IMR-90 (cell line): ENCODE measurements around the gene KCTD16. TPM values are rescaled to one million over a fixed set of nuclear protein-coding genes. Genes with fewer than 3 reads are reported as not detected.

Source experiments
- ATAC-seq: fragments of 200-7000 bp; cut with Tn5 transposase; 2 replicates; pipeline ENCODE4 v1.9.1; 2020; ENCODE audit warnings: low read depth, mild to moderate bottlenecking, moderate library complexity
- BruUV-seq: library from RNA; stranded (reverse); fragments of 400-500 nt; replicated peaks from 2 replicates; lab custom pipeline; 2021; lab: Mats Ljungman, UMichigan
- CTCF ChIA-PET: fragments of 300-600 bp; formaldehyde crosslinking; extraction: SDS; loops from one replicate; lab custom pipeline; 2021; ENCODE audit warnings: antibody characterized with exemption; lab: Yijun Ruan, JAX
- POLR2A ChIA-PET: fragments of 300-600 bp; sonication (Branson Sonifier 250); formaldehyde crosslinking; loops from one replicate; lab custom pipeline; 2022; ENCODE audit warnings: antibody characterized with exemption; ENCODE audit not compliant: unreplicated experiment; lab: Charles Lee
- DNase-seq: peaks from one replicate; pipeline ENCODE4 v3.0.0; 2013
- H2AFZ ChIP-seq: replicated peaks from 2 replicates; pipeline ENCODE3; 2013; ENCODE audit warnings: low read length, mild to moderate bottlenecking; ENCODE audit not compliant: poor library complexity
- H2AK5ac ChIP-seq: 2 replicates; pipeline ENCODE4 v1.6.1; 2013; ENCODE audit warnings: low read depth, low read length, inconsistent platforms
- H2AK9ac ChIP-seq: replicated peaks from 2 replicates; pipeline ENCODE3; 2013; ENCODE audit warnings: mild to moderate bottlenecking, low read depth, low read length, moderate library complexity; ENCODE audit not compliant: poor library complexity
- H2BK120ac ChIP-seq: 2 replicates; pipeline ENCODE4 v1.6.1; 2013; ENCODE audit warnings: low read depth, low read length, inconsistent platforms
- H2BK15ac ChIP-seq: 3 replicates; pipeline ENCODE4 v1.6.1; 2013; ENCODE audit warnings: low read depth, low read length, inconsistent platforms
- H2BK20ac ChIP-seq: 2 replicates; pipeline ENCODE4 v1.6.1; 2013; ENCODE audit warnings: low read depth, mild to moderate bottlenecking, inconsistent platforms, low read length, moderate library complexity
- H2BK5ac ChIP-seq: 2 replicates; pipeline ENCODE4 v1.6.1; 2013; ENCODE audit warnings: mild to moderate bottlenecking, low read depth, low read length, inconsistent platforms; ENCODE audit not compliant: poor library complexity, severe bottlenecking
- H3K14ac ChIP-seq: replicated peaks from 2 replicates; pipeline ENCODE4 v1.6.1; 2013; ENCODE audit warnings: low read depth, low read length, inconsistent platforms
- H3K18ac ChIP-seq: 2 replicates; pipeline ENCODE4 v1.6.1; 2013; ENCODE audit warnings: low read depth, low read length, control low read depth
- H3K23ac ChIP-seq: 2 replicates; pipeline ENCODE4 v1.6.1; 2013; ENCODE audit warnings: low read depth, low read length, inconsistent platforms
- H3K27ac ChIP-seq: 2 replicates; pipeline ENCODE4 v1.5.1; 2013; ENCODE audit warnings: mild to moderate bottlenecking, control low read depth, low read length; ENCODE audit not compliant: insufficient read depth
- H3K27me3 ChIP-seq: 2 replicates; pipeline ENCODE4 v1.6.1; 2013; ENCODE audit warnings: low read length; ENCODE audit not compliant: control insufficient read depth, insufficient read depth
- H3K36me3 ChIP-seq: 2 replicates; pipeline ENCODE4 v1.6.1; 2013; ENCODE audit warnings: low read length, mixed read lengths; ENCODE audit not compliant: control insufficient read depth, insufficient read depth
- H3K4ac ChIP-seq: 2 replicates; pipeline ENCODE4 v1.6.1; 2013; ENCODE audit warnings: low read depth, low read length, inconsistent platforms
- H3K4me1 ChIP-seq: 2 replicates; pipeline ENCODE4 v1.6.1; 2013; ENCODE audit warnings: low read length, mixed read lengths; ENCODE audit not compliant: control insufficient read depth, insufficient read depth
- H3K4me2 ChIP-seq: 2 replicates; pipeline ENCODE4 v1.6.1; 2013; ENCODE audit warnings: low read depth, mild to moderate bottlenecking, control low read depth, low read length, moderate library complexity
- H3K4me3 ChIP-seq: 2 replicates; pipeline ENCODE4 v1.5.1; 2013; ENCODE audit warnings: low read depth, mild to moderate bottlenecking, control low read depth, low read length, moderate library complexity; ENCODE audit not compliant: insufficient read depth
- H3K56ac ChIP-seq: 2 replicates; pipeline ENCODE4 v1.6.1; 2013; ENCODE audit warnings: low read length, inconsistent platforms; ENCODE audit not compliant: insufficient read depth; ENCODE audit errors: extremely low read depth
- H3K79me1 ChIP-seq, 2 experiments: 2 replicates each; pipeline ENCODE4 v1.6.1; 2013; ENCODE audit warnings: low read length in 2 of 2, inconsistent platforms in 1 of 2, low read depth in 1 of 2
- H3K9ac ChIP-seq: 2 replicates; pipeline ENCODE4 v1.6.1; 2013; ENCODE audit warnings: low read depth, low read length, control low read depth
- H3K9me1 ChIP-seq: 2 replicates; pipeline ENCODE4 v1.6.1; 2013; ENCODE audit warnings: low read length, inconsistent platforms; ENCODE audit not compliant: insufficient read depth
- H3K9me3 ChIP-seq: 2 replicates; pipeline ENCODE4 v1.6.1; 2013; ENCODE audit warnings: low read length; ENCODE audit not compliant: control insufficient read depth, insufficient read depth
- H4K20me1 ChIP-seq: 2 replicates; pipeline ENCODE4 v1.6.1; 2013; ENCODE audit warnings: low read length, inconsistent platforms; ENCODE audit not compliant: insufficient read depth
- H4K5ac ChIP-seq: 2 replicates; pipeline ENCODE4 v1.6.1; 2013; ENCODE audit warnings: mild to moderate bottlenecking, low read depth, low read length, control low read depth
- H4K8ac ChIP-seq, 2 experiments: 2 replicates each; pipeline ENCODE4 v1.6.1; 2013; ENCODE audit warnings: low read depth in 2 of 2, low read length in 2 of 2, control low read depth in 1 of 2, inconsistent platforms in 1 of 2
- H4K91ac ChIP-seq: 2 replicates; pipeline ENCODE4 v1.6.1; 2013; ENCODE audit warnings: low read depth, low read length, inconsistent platforms; ENCODE audit not compliant: insufficient read depth
- CEBPB ChIP-seq: IDR thresholded peaks from 2 replicates; pipeline ENCODE4 v1.6.1; 2012; ENCODE audit warnings: low read depth, low read length, improper control_type of control experiment
- CHD1 ChIP-seq: IDR thresholded peaks from 2 replicates; pipeline ENCODE4 v1.6.1; 2012; ENCODE audit warnings: low read depth, low read length, improper control_type of control experiment
- MAFK ChIP-seq: IDR thresholded peaks from 2 replicates; pipeline ENCODE4 v1.6.1; 2012; ENCODE audit warnings: low read depth, low read length, improper control_type of control experiment
- MAZ ChIP-seq: IDR thresholded peaks from 2 replicates; pipeline ENCODE4 v1.6.1; 2012; ENCODE audit warnings: low read depth, mild to moderate bottlenecking, low read length, improper control_type of control experiment, moderate library complexity, borderline replicate concordance
- MXI1 ChIP-seq: IDR thresholded peaks from 2 replicates; pipeline ENCODE4 v1.6.1; 2012; ENCODE audit warnings: low read depth, mild to moderate bottlenecking, low read length, moderate library complexity, borderline replicate concordance
- NFE2L2 ChIP-seq: fragments of 150-350 bp; IDR thresholded peaks from 2 replicates; pipeline ENCODE4 v1.6.1; 2016; ENCODE audit warnings: low read depth, mild to moderate bottlenecking, low read length
- RAD21 ChIP-seq: IDR thresholded peaks from 2 replicates; pipeline ENCODE4 v1.6.1; 2012; ENCODE audit warnings: low read length, improper control_type of control experiment
- RFX5 ChIP-seq: IDR thresholded peaks from 2 replicates; pipeline ENCODE4 v1.8.0; 2012; ENCODE audit warnings: low read depth, mild to moderate bottlenecking, low read length, moderate library complexity
- SMC3 ChIP-seq: fragments of 150-350 bp; IDR thresholded peaks from 2 replicates; pipeline ENCODE4 v1.6.1; 2016; ENCODE audit warnings: low read depth, mild to moderate bottlenecking, antibody characterized with exemption, low read length, moderate library complexity
- WGBS, 2 experiments: methylation state at CpG; one replicate each; pipeline versions ENCODE4 v1.1.5 to v1.1.7; 2013; ENCODE audit warnings: missing lambda C conversion rate in 2 of 2; ENCODE audit not compliant: insufficient read length in 1 of 2; ENCODE audit errors: extremely low coverage in 2 of 2; 5-methylcytosine and 5-hydroxymethylcytosine counted together
- dilution Hi-C: fragments of 300-500 bp; cut with HindIII; formaldehyde crosslinking; loops from one replicate; pipeline ENCODE4 v1.14.3; 2018; ENCODE audit warnings: low sequenced_read_pairs; ENCODE audit not compliant: unreplicated experiment
- in situ Hi-C: fragments of 300-500 bp; cut with MboI; formaldehyde crosslinking; loops from 3 replicates; pipeline ENCODE4 v1.14.3; 2019; ENCODE audit warnings: low sequenced_read_pairs, inconsistent platforms, mixed read lengths
- intact Hi-C: fragments of 100-400 bp; cut with micrococcal nuclease; formaldehyde crosslinking; loops from 2 replicates; pipeline ENCODE4 v1.10.0; 2022
- polyA plus RNA-seq, 3 experiments: library from polyadenylated mRNA; depleted of rRNA; stranded (reverse); fragments of >200 nt; gene quantifications; 2 replicates each; pipeline ENCODE4 v1.2.3, GENCODE V29; 2012; ENCODE audit warnings: low replicate concordance in 1 of 3
- total RNA-seq: library from RNA; depleted of rRNA; stranded (reverse); fragments of >200 nt; gene quantifications from 2 replicates; pipeline ENCODE4 v1.2.3, GENCODE V29; 2012
- TF ChIP-seq, protein P1 (sequence below): fragments of 150-350 bp; IDR thresholded peaks from 2 replicates; pipeline ENCODE4 v1.6.1; 2017; ENCODE audit warnings: mild to moderate bottlenecking, antibody characterized with exemption, low read length, low read depth

The KCTD16 gene
- total and polyA plus RNA-seq, 2 of the 4 experiments (the other 2 are of a cell fraction), result 0.43 to 1.1 TPM

DNA sequence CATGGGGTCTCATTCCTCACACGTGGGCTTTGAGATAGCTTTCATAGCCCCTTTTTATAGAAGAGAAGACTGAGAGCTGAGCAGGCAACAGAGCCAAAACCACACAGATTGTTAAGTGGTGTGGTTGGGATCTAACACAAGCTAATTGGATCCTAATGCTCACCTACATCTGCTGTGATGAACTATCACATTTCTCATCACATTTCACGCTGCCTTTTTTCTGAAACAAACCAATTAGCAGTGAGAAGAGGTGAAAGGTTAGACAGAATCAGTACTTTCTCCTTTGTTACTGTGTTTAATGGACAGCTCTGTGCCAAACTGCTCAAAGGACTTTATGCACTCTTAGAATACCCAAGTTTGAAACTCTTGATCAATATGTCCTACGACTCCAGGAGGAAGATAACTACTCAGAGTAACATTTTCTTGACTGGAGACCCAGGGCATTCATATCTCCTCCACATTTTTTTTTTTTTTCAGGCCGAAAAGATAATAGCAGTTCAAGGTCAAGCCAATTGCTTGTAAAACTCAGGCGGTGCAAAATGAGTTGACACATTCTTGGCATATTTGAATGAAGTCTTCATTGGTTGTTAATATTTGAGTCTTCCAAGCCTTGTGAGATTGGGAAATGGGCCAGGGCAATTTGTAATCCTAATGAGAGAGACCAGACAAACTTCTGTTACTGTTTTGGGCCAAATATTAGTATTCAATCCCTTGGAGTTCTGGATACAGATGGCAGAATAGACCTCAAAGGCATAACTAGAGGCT, 138.4 kb downstream of the KCTD16 start:
- CTCF ChIA-PET, result interaction anchor here (0.6 kb wide), 1 partner anchor 10 kb away, joined by 3 read pairs; no protein-coding TSS in a partner anchor
- intact Hi-C loops, result no loop called here
- TF ChIP-seq MAFK, result no peak
- no peak for TF ChIP-seq RFX5
- TF ChIP-seq NFE2L2, result no peak
- no peak for TF ChIP-seq SMC3
- TF ChIP-seq MXI1, result no peak
- TF ChIP-seq, protein P1, sequence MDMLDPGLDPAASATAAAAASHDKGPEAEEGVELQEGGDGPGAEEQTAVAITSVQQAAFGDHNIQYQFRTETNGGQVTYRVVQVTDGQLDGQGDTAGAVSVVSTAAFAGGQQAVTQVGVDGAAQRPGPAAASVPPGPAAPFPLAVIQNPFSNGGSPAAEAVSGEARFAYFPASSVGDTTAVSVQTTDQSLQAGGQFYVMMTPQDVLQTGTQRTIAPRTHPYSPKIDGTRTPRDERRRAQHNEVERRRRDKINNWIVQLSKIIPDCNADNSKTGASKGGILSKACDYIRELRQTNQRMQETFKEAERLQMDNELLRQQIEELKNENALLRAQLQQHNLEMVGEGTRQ, result no peak
- TF ChIP-seq MAZ, result no peak
- no peak for TF ChIP-seq CEBPB
- TF ChIP-seq RAD21, result no peak
- no peak for TF ChIP-seq CHD1

More for the DNA sequence above, 138.4 kb downstream of the KCTD16 start:
- ATAC-seq (peak; percentile 14; the same call in 1 of the 2 replicates), DNase-seq (no peak)
- Histone ChIP-seq H2BK120ac (no peak overlapping the region), H3K9me1 (no peaks in the 10 kb centered on the region), H2AK5ac (no peak overlapping the region), H3K9ac (no peak overlapping the region), H3K27me3 (no peaks in the 10 kb centered on the region; the same call in 1 of the 2 replicates), H3K36me3 (no peaks in the 10 kb centered on the region), H2AK9ac (no peak overlapping the region), H4K5ac (no peak overlapping the region), H2AFZ (no peak overlapping the region), H2BK5ac (no peak overlapping the region), H3K4ac (no peak overlapping the region), H2BK20ac (no peak overlapping the region), H4K8ac (no peak overlapping the region), H4K91ac (no peak overlapping the region), H3K4me1 (no peaks in the 10 kb centered on the region), H3K27ac (no peak overlapping the region), H3K79me1 (no peaks in the 10 kb centered on the region), H2BK15ac (no peak overlapping the region), H3K9me3 (no peaks in the 10 kb centered on the region), H3K56ac (no peak overlapping the region), H3K4me2 (no peak overlapping the region), H3K4me3 (no peak overlapping the region), H3K18ac (no peak overlapping the region), H3K14ac (no peak overlapping the region), H4K20me1 (no peaks in the 10 kb centered on the region), H3K23ac (no peak overlapping the region)
- BruUV-seq, result no TSS peak
- POLR2A ChIA-PET, result interaction anchor here (0.6 kb wide), 1 partner anchor 13 kb away, joined by 4 read pairs; no protein-coding TSS in a partner anchor
- WGBS, 2 experiments, result no CpG with 5 or more reads among the region's 5 CpGs
- in situ Hi-C loops, result no loop called here
- dilution Hi-C loops, result no loop called here
